GM23338 (cell line): ENCODE results near the gene MAP3K13.

ENCODE experiments used
- CREB1 ChIP-seq: fragments of 250-450 bp; sonication (Bioruptor Pico); IDR thresholded peaks from 2 replicates; pipeline ENCODE4 v1.5.0; 2020; ENCODE audit warnings: low read depth, mild to moderate bottlenecking, moderate library complexity
- CTCF ChIP-seq, 2 experiments: fragments of 200-600 bp in 1 of 2; sonication (generic) in 1 of 2; conservative IDR thresholded peaks; 2 replicates each; pipeline versions ENCODE4 v1.5.1 to v1.6.1; 2016 to 2017; ENCODE audit warnings: antibody characterized with exemption in 2 of 2, low read depth in 2 of 2, mild to moderate bottlenecking in 2 of 2, moderate library complexity in 1 of 2
- ETS1 ChIP-seq: IDR thresholded peaks from 2 replicates; pipeline ENCODE4 v1.6.1; 2016; ENCODE audit warnings: antibody characterized with exemption
- EZH2 ChIP-seq: fragments of 200-600 bp; sonication (generic); IDR thresholded peaks from one replicate; pipeline ENCODE4 v1.8.0; 2017; ENCODE audit warnings: antibody characterized with exemption, mild to moderate bottlenecking, low read depth; ENCODE audit not compliant: unreplicated experiment
- EZH2phosphoT487 ChIP-seq: fragments of 200-600 bp; sonication (generic); IDR thresholded peaks from one replicate; pipeline ENCODE4 v1.8.1; 2018; ENCODE audit warnings: antibody characterized with exemption; ENCODE audit not compliant: unreplicated experiment
- JUNB ChIP-seq: IDR thresholded peaks from one replicate; pipeline ENCODE4 v1.6.1; 2016; ENCODE audit warnings: antibody characterized with exemption; ENCODE audit not compliant: unreplicated experiment
- POLR2AphosphoS5 ChIP-seq: IDR thresholded peaks from 2 replicates; pipeline ENCODE4 v1.6.1; 2016; ENCODE audit warnings: antibody characterized with exemption, low read depth
- STAT1 ChIP-seq: IDR thresholded peaks from one replicate; pipeline ENCODE4 v1.6.1; 2016; ENCODE audit warnings: antibody characterized with exemption; ENCODE audit not compliant: unreplicated experiment
- ZNF331 ChIP-seq: fragments of 250-450 bp; sonication (Bioruptor Pico); IDR thresholded peaks from 2 replicates; pipeline ENCODE4 v1.5.0; 2020; ENCODE audit warnings: low read depth, mild to moderate bottlenecking, moderate library complexity
- TF ChIP-seq, protein P1 (sequence below): IDR thresholded peaks from one replicate; pipeline ENCODE4 v1.6.1; 2018; ENCODE audit warnings: antibody characterized with exemption; ENCODE audit not compliant: unreplicated experiment
- TF ChIP-seq, protein P2 (sequence below): fragments of 250-450 bp; sonication (Bioruptor Pico); IDR thresholded peaks from 2 replicates; pipeline ENCODE4 v1.5.0; 2020; ENCODE audit warnings: mild to moderate bottlenecking, moderate library complexity

DNA sequence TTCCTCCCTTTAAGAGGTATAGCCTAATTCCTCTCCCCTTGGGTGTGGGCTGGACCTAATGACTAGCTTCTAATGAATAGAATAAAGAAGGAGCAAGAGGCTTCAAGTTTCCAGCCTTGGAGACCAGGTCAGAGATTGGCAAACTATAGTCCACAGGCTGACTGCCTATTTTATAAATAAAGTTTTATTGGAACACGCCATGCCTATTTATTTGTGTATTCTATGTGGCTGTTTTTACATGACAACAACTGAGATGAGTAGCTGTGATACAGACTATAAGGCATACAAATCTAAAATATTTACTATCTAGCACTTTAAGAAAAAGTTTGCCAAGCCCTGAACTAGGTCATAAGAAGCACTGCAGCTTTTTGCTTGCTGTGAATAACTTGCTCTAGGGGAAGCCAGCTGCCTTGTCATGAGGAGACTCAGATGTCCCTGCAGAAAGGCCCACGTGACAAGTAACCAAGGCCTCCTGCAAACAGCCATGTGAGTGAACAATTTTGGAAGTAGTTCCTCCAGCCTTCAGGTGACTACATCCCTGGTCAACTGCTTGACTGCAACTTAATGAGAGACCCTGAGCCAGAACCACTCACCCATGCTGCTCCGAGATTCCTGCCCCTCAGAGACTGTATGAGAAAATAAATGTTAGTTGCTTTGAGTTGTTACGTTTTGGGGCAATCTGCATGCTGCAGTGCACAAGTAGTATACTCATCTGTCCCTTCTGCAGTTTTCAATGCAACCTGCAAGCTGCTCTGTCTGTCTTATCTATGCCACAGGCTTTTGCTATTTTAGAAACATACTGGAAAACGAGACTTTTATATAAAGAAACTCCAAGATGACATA lies 21.1 kb upstream of the MAP3K13 start:
- TF ChIP-seq EZH2 (no peak), POLR2AphosphoS5 (no peak), CTCF (conservative IDR thresholded peaks at IDR 0.05; ENCODE audit: low read depth in 2 of 2) (no peak), EZH2phosphoT487 (no peak), STAT1 (no peak), JUNB (no peak), CREB1 (CRISPR knock-in tag) (no peak), ZNF331 (CRISPR knock-in tag) (no peak), ETS1 (no peak)
- TF ChIP-seq, protein P1, sequence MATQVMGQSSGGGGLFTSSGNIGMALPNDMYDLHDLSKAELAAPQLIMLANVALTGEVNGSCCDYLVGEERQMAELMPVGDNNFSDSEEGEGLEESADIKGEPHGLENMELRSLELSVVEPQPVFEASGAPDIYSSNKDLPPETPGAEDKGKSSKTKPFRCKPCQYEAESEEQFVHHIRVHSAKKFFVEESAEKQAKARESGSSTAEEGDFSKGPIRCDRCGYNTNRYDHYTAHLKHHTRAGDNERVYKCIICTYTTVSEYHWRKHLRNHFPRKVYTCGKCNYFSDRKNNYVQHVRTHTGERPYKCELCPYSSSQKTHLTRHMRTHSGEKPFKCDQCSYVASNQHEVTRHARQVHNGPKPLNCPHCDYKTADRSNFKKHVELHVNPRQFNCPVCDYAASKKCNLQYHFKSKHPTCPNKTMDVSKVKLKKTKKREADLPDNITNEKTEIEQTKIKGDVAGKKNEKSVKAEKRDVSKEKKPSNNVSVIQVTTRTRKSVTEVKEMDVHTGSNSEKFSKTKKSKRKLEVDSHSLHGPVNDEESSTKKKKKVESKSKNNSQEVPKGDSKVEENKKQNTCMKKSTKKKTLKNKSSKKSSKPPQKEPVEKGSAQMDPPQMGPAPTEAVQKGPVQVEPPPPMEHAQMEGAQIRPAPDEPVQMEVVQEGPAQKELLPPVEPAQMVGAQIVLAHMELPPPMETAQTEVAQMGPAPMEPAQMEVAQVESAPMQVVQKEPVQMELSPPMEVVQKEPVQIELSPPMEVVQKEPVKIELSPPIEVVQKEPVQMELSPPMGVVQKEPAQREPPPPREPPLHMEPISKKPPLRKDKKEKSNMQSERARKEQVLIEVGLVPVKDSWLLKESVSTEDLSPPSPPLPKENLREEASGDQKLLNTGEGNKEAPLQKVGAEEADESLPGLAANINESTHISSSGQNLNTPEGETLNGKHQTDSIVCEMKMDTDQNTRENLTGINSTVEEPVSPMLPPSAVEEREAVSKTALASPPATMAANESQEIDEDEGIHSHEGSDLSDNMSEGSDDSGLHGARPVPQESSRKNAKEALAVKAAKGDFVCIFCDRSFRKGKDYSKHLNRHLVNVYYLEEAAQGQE: no peak
- TF ChIP-seq, protein P2, sequence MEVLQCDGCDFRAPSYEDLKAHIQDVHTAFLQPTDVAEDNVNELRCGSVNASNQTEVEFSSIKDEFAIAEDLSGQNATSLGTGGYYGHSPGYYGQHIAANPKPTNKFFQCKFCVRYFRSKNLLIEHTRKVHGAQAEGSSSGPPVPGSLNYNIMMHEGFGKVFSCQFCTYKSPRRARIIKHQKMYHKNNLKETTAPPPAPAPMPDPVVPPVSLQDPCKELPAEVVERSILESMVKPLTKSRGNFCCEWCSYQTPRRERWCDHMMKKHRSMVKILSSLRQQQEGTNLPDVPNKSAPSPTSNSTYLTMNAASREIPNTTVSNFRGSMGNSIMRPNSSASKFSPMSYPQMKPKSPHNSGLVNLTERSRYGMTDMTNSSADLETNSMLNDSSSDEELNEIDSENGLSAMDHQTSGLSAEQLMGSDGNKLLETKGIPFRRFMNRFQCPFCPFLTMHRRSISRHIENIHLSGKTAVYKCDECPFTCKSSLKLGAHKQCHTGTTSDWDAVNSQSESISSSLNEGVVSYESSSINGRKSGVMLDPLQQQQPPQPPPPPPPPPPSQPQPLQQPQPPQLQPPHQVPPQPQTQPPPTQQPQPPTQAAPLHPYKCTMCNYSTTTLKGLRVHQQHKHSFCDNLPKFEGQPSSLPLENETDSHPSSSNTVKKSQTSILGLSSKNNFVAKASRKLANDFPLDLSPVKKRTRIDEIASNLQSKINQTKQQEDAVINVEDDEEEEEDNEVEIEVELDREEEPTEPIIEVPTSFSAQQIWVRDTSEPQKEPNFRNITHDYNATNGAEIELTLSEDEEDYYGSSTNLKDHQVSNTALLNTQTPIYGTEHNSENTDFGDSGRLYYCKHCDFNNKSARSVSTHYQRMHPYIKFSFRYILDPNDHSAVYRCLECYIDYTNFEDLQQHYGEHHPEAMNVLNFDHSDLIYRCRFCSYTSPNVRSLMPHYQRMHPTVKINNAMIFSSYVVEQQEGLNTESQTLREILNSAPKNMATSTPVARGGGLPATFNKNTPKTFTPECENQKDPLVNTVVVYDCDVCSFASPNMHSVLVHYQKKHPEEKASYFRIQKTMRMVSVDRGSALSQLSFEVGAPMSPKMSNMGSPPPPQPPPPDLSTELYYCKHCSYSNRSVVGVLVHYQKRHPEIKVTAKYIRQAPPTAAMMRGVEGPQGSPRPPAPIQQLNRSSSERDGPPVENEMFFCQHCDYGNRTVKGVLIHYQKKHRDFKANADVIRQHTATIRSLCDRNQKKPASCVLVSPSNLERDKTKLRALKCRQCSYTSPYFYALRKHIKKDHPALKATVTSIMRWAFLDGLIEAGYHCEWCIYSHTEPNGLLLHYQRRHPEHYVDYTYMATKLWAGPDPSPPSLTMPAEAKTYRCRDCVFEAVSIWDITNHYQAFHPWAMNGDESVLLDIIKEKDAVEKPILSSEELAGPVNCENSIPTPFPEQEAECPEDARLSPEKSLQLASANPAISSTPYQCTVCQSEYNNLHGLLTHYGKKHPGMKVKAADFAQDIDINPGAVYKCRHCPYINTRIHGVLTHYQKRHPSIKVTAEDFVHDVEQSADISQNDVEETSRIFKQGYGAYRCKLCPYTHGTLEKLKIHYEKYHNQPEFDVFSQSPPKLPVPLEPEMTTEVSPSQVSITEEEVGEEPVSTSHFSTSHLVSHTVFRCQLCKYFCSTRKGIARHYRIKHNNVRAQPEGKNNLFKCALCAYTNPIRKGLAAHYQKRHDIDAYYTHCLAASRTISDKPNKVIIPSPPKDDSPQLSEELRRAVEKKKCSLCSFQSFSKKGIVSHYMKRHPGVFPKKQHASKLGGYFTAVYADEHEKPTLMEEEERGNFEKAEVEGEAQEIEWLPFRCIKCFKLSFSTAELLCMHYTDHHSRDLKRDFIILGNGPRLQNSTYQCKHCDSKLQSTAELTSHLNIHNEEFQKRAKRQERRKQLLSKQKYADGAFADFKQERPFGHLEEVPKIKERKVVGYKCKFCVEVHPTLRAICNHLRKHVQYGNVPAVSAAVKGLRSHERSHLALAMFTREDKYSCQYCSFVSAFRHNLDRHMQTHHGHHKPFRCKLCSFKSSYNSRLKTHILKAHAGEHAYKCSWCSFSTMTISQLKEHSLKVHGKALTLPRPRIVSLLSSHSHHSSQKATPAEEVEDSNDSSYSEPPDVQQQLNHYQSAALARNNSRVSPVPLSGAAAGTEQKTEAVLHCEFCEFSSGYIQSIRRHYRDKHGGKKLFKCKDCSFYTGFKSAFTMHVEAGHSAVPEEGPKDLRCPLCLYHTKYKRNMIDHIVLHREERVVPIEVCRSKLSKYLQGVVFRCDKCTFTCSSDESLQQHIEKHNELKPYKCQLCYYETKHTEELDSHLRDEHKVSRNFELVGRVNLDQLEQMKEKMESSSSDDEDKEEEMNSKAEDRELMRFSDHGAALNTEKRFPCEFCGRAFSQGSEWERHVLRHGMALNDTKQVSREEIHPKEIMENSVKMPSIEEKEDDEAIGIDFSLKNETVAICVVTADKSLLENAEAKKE (CRISPR knock-in tag): no peak
